Measurements from ENCODE around the gene NAA30. TPM values are rescaled to one million over a fixed set of nuclear protein-coding genes. Genes with fewer than 3 reads are reported as not detected.
"Not testable (repeated sequence)": the region's sequence is repeated elsewhere in the genome, so short reads cannot be mapped to it uniquely, and the experiment has no call there.

NAA30 gene
- 21.3 and 26.9 TPM in 2 replicates for polyA plus RNA-seq
- 63.8 and 71.9 TPM in 2 replicates for polyA minus RNA-seq

- H3K9ac ChIP-seq (ENCODE audit: low read length) = peak within 1 kb of the TSS; percentile 88
- H3K27ac ChIP-seq (ENCODE audit: low read length) = peak within 1 kb of the TSS; percentile 77
- no peaks in the 10 kb centered on the region for H3K9me2 ChIP-seq (ENCODE audit: insufficient read depth, low read length)
Observed at GRCh38 chr14:57390037-57390805, at the start of gene NAA30. TSS of gene NAA30 (plus strand) at chr14:57390586. CDS start at chr14:57390958, 372 bp downstream.

GRCh38 chr14:57343545-57344297, 46.7 kb upstream of the NAA30 start:
- not testable (repeated sequence) for H3K36me3 ChIP-seq (ENCODE audit: insufficient read depth, low read length); H2AFZ ChIP-seq (ENCODE audit: low read depth, low read length); H3K27me3 ChIP-seq (ENCODE audit: insufficient read depth, low read depth, low read length); H3K9me3 ChIP-seq (ENCODE audit: low read length); H3K4me3 ChIP-seq (ENCODE audit: low read length); H3K79me2 ChIP-seq (replicated peaks; ENCODE audit: insufficient read depth, low read length); H3K4me2 ChIP-seq (ENCODE audit: low read length); H4K20me1 ChIP-seq (ENCODE audit: insufficient read depth); H3K9me2 ChIP-seq (ENCODE audit: insufficient read depth, low read length); H3K27ac ChIP-seq (ENCODE audit: low read length); H3F3A ChIP-seq (ENCODE audit: insufficient read depth, low read length, poor library complexity, severe bottlenecking); H3K9ac ChIP-seq (ENCODE audit: low read length)

More at GRCh38 chr14:57390037-57390805, at the start of gene NAA30:
- Histone ChIP-seq H3K27me3 (ENCODE audit: insufficient read depth, low read depth, low read length) (no peaks in the 10 kb centered on the region), H3K79me2 (replicated peaks; ENCODE audit: insufficient read depth, low read length) (peaks cover 42% of the 10 kb centered on the region), H3K4me3 (ENCODE audit: low read length) (peak within 1 kb of the TSS; percentile 87), H4K20me1 (ENCODE audit: insufficient read depth) (no peaks in the 10 kb centered on the region), H2AFZ (ENCODE audit: low read depth, low read length) (peak within 1 kb of the TSS; percentile 93), H3K4me2 (ENCODE audit: low read length) (peak within 1 kb of the TSS; percentile 95), H3F3A (ENCODE audit: insufficient read depth, low read length, poor library complexity, severe bottlenecking) (no peaks in the 10 kb centered on the region), H3K9me3 (ENCODE audit: low read length) (no peaks in the 10 kb centered on the region), H3K36me3 (ENCODE audit: insufficient read depth, low read length) (no peaks in the 10 kb centered on the region)
- no peak for TF ChIP-seq CTCF (IDR thresholded peaks at IDR 0.05; ENCODE audit: poor library complexity, severe bottlenecking)
- TF ChIP-seq SMC3 (conservative IDR thresholded peaks at IDR 0.05; ENCODE audit: poor library complexity) = no peak
- no peak for TF ChIP-seq EP300 (conservative IDR thresholded peaks at IDR 0.05; ENCODE audit: poor library complexity, severe bottlenecking)
- no peak for TF ChIP-seq RAD21 (conservative IDR thresholded peaks at IDR 0.05)
- peak; percentile 87 for TF ChIP-seq MXI1 (conservative IDR thresholded peaks at IDR 0.05; ENCODE audit: poor library complexity, severe bottlenecking)
- TF ChIP-seq TAF1 (IDR thresholded peaks at IDR 0.05; ENCODE audit: low read depth) = peak; percentile 85
- peak; percentile 73 for TF ChIP-seq REST (IDR thresholded peaks at IDR 0.05; ENCODE audit: borderline replicate concordance)
- no peak for TF ChIP-seq EZH2 (IDR thresholded peaks at IDR 0.05; ENCODE audit: borderline replicate concordance, insufficient read depth, low read length, poor library complexity, severe bottlenecking)
- peak; percentile 88 for TF ChIP-seq POLR2AphosphoS5 (IDR thresholded peaks at IDR 0.05)
